OCI-LY7 (cell line): ENCODE data around the gene CNTN1. TPM values are rescaled to one million over a fixed set of nuclear protein-coding genes. Genes with fewer than 3 reads are reported as not detected.

Experiments
- BruUV-seq: library from RNA; stranded (reverse); fragments of 400-500 nt; replicated peaks from 2 replicates; lab custom pipeline; 2021; lab: Mats Ljungman, UMichigan
- CTCF ChIA-PET: fragments of 300-600 bp; sonication (Branson Sonifier 250); formaldehyde crosslinking; loops from one replicate; lab custom pipeline; 2022; ENCODE audit warnings: antibody characterized with exemption; ENCODE audit not compliant: unreplicated experiment; lab: Charles Lee
- POLR2A ChIA-PET: fragments of 300-600 bp; sonication (Branson Sonifier 250); formaldehyde crosslinking; loops from one replicate; lab custom pipeline; 2022; ENCODE audit warnings: antibody characterized with exemption; lab: Charles Lee
- DNase-seq: peaks from one replicate; pipeline ENCODE4 v3.0.0-alpha.2; 2015; ENCODE audit warnings: low spot score
- H2AFZ ChIP-seq: fragments of 200-600 bp; sonication (generic), shearing (Covaris generic); 2 replicates; pipeline ENCODE4 v1.6.1; 2014; ENCODE audit warnings: mild to moderate bottlenecking, antibody characterized with exemption, low read length, moderate library complexity
- H3K27ac ChIP-seq: fragments of 200-600 bp; sonication (generic); 2 replicates; pipeline ENCODE4 v1.5.1; 2014; ENCODE audit warnings: mixed run types, low read depth, mild to moderate bottlenecking, moderate library complexity, low read length, inconsistent platforms; ENCODE audit not compliant: poor library complexity, severe bottlenecking
- H3K36me3 ChIP-seq: fragments of 200-600 bp; sonication (generic); 2 replicates; pipeline ENCODE4 v1.6.1; 2014; ENCODE audit warnings: mild to moderate bottlenecking, antibody characterized with exemption, low read length, moderate library complexity, mixed read lengths; ENCODE audit not compliant: insufficient read depth
- H3K4me1 ChIP-seq: fragments of 200-600 bp; sonication (generic); 2 replicates; pipeline ENCODE4 v1.5.1; 2014; ENCODE audit warnings: mild to moderate bottlenecking, low read length; ENCODE audit not compliant: insufficient read depth, poor library complexity, severe bottlenecking
- H3K4me2 ChIP-seq: fragments of 200-600 bp; sonication (generic); 2 replicates; pipeline ENCODE4 v1.6.1; 2014; ENCODE audit warnings: mild to moderate bottlenecking, low read length
- H3K4me3 ChIP-seq: fragments of 200-600 bp; sonication (generic); 2 replicates; pipeline ENCODE4 v1.5.1; 2014; ENCODE audit warnings: mild to moderate bottlenecking, low read depth, low read length; ENCODE audit not compliant: poor library complexity, severe bottlenecking
- H3K79me2 ChIP-seq: fragments of 200-600 bp; sonication (generic); 2 replicates; pipeline ENCODE4 v1.6.1; 2016; ENCODE audit warnings: low read depth, mild to moderate bottlenecking, low read length, moderate library complexity, mixed read lengths; ENCODE audit not compliant: insufficient read depth
- H3K9me2 ChIP-seq: fragments of 200-600 bp; sonication (generic); 2 replicates; pipeline ENCODE4 v1.6.1; 2016; ENCODE audit warnings: mild to moderate bottlenecking, low read length, mixed read lengths; ENCODE audit not compliant: insufficient read depth
- H3K9me3 ChIP-seq: fragments of 200-600 bp; sonication (generic); 2 replicates; pipeline ENCODE4 v1.6.1; 2014; ENCODE audit warnings: mild to moderate bottlenecking, mixed run types, low read length, mixed read lengths
- H4K20me1 ChIP-seq: fragments of 200-600 bp; sonication (generic); 2 replicates; pipeline ENCODE4 v1.6.1; 2014; ENCODE audit warnings: mild to moderate bottlenecking, antibody characterized with exemption, low read length, moderate library complexity, mixed read lengths; ENCODE audit not compliant: insufficient read depth
- EZH2phosphoT487 ChIP-seq: fragments of 200-600 bp; sonication (generic); IDR thresholded peaks from 2 replicates; pipeline ENCODE4 v1.6.1; 2018; ENCODE audit warnings: low read depth, borderline replicate concordance, mild to moderate bottlenecking, mixed run types, antibody characterized with exemption, low read length, moderate library complexity, mixed read lengths
- intact Hi-C: fragments of 100-400 bp; cut with micrococcal nuclease; formaldehyde crosslinking; loops from one replicate; pipeline ENCODE4 v1.10.0; 2022; ENCODE audit not compliant: unreplicated experiment
- total RNA-seq, 2 experiments: library from RNA; depleted of rRNA in 1 of 2; stranded (reverse); fragments of >200 nt in 1 of 2; shearing (Covaris generic) in 1 of 2; gene quantifications; 2 replicates each; pipeline ENCODE4 v1.2.3, GENCODE V29; 2014 to 2022
- TF ChIP-seq, protein P1 (sequence below): fragments of 200-600 bp; sonication (generic); conservative IDR thresholded peaks from 2 replicates; pipeline ENCODE4 v1.5.1; 2014; ENCODE audit warnings: mild to moderate bottlenecking, antibody characterized with exemption, low read length, moderate library complexity, mixed read lengths

The CNTN1 gene
- total RNA-seq, 2 experiments from 2014 or later = not detected

DNA sequence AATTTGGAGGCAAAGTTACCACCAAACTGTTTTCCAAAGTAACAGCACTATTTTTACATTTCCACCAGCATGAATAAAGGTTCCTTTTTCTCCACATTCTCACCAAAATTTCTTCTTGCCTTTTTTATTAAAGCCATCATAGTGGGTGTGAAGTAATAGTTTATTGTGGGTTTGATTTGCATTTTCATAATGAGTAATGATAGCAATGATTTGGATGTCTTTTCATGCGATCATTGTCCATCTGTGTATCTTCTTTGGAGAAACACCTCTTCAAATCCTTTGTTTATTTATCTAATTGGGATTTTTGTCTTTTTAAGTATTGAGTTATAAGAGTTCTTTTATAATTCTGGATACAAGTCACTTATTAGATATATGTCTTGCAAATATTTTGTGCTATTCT lies 172.7 kb downstream of the CNTN1 start:
- POLR2A ChIA-PET = no interaction called here
- intact Hi-C loops = no loop called here
- CTCF ChIA-PET = no interaction called here
- TF ChIP-seq, protein P1, sequence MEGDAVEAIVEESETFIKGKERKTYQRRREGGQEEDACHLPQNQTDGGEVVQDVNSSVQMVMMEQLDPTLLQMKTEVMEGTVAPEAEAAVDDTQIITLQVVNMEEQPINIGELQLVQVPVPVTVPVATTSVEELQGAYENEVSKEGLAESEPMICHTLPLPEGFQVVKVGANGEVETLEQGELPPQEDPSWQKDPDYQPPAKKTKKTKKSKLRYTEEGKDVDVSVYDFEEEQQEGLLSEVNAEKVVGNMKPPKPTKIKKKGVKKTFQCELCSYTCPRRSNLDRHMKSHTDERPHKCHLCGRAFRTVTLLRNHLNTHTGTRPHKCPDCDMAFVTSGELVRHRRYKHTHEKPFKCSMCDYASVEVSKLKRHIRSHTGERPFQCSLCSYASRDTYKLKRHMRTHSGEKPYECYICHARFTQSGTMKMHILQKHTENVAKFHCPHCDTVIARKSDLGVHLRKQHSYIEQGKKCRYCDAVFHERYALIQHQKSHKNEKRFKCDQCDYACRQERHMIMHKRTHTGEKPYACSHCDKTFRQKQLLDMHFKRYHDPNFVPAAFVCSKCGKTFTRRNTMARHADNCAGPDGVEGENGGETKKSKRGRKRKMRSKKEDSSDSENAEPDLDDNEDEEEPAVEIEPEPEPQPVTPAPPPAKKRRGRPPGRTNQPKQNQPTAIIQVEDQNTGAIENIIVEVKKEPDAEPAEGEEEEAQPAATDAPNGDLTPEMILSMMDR = no peak
- TF ChIP-seq EZH2phosphoT487 = no peak
- Histone ChIP-seq H4K20me1 (no peaks in the 10 kb centered on the region), H3K4me1 (no peaks in the 10 kb centered on the region), H3K4me3 (no peak overlapping the region), H3K79me2 (no peaks in the 10 kb centered on the region), H3K27ac (no peak overlapping the region), H2AFZ (no peak overlapping the region), H3K36me3 (no peaks in the 10 kb centered on the region), H3K4me2 (no peak overlapping the region), H3K9me3 (no peaks in the 10 kb centered on the region), H3K9me2 (no peaks in the 10 kb centered on the region)
- DNase-seq = no peak
- no TSS peak for BruUV-seq

DNA sequence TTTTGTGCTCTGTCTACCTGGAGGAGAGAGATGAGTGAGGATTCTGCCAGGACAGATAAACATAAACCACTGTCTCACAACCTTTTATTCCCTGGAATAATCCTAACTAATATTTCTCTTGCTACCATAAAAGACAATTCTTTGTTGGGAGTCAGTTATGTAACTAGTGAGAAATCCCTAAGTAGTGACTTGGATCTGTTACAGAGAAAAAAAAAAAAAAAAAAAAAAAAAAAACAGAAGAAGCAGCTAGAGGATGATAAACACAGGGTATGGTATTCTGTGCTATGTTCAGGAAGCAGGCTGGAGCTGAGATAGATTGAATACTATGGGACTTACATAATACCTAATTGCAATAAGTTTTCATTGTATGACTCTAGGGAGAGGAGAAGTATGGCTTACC lies 178.7 kb downstream of the CNTN1 start:
- no peak for TF ChIP-seq EZH2phosphoT487
- TF ChIP-seq, protein P1 = no peak
- BruUV-seq = no TSS peak
- no peaks in the 10 kb centered on the region for H3K79me2 ChIP-seq
- CTCF ChIA-PET = no interaction called here
- no peaks in the 10 kb centered on the region for H3K36me3 ChIP-seq
- H3K4me2 ChIP-seq = no peak overlapping the region
- no peaks in the 10 kb centered on the region for H3K4me1 ChIP-seq
- H3K9me2 ChIP-seq = no peaks in the 10 kb centered on the region
- H3K27ac ChIP-seq = no peak overlapping the region
- POLR2A ChIA-PET = interaction anchor here (0.6 to 1.0 kb wide), 4 partner anchors 11 to 1823 kb away, joined by 3 read pairs; no protein-coding TSS in a partner anchor
- intact Hi-C loops = no loop called here
- no peak overlapping the region for H2AFZ ChIP-seq
- H3K4me3 ChIP-seq = no peak overlapping the region
- H3K9me3 ChIP-seq = no peaks in the 10 kb centered on the region
- DNase-seq = no peak
- no peaks in the 10 kb centered on the region for H4K20me1 ChIP-seq

DNA sequence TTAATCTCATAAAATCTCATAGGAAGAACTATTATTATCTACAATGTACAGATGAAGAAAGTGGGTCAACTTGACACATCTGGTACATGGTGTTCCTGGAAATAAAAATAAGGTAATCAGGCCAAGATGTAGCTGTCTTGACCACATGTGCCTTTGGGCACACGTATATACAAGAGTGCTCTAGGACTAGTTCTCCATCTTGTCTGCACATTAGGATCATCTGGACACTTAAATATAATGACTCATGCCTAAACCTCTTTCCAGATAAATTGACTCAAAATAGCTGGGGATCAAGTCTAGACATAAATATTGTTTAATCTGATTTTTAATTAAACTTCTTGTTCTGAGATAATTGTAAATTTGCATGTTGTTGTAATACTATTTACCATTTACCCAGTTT lies 182.6 kb downstream of the CNTN1 start:
- Histone ChIP-seq H3K4me3 (no peak overlapping the region), H3K4me2 (no peak overlapping the region), H3K27ac (no peak overlapping the region), H2AFZ (no peak overlapping the region), H3K9me3 (no peaks in the 10 kb centered on the region), H4K20me1 (no peaks in the 10 kb centered on the region), H3K36me3 (no peaks in the 10 kb centered on the region), H3K4me1 (no peaks in the 10 kb centered on the region), H3K79me2 (no peaks in the 10 kb centered on the region), H3K9me2 (no peaks in the 10 kb centered on the region)
- ChIA-PET CTCF (no interaction called here), POLR2A (interaction anchor here (1.0 kb wide), 1 partner anchor 11 kb away, joined by 3 read pairs; no protein-coding TSS in a partner anchor)
- BruUV-seq = no TSS peak
- DNase-seq = no peak
- TF ChIP-seq EZH2phosphoT487 = no peak
- TF ChIP-seq, protein P1 = no peak
- intact Hi-C loops = no loop called here
